ENCODE measurements around the gene EIF4G3. TPM values are rescaled to one million over a fixed set of nuclear protein-coding genes. Genes with fewer than 3 reads are reported as not detected.
A peak's percentile ranks its signal among the peaks of the same experiment; 100 is the strongest.

EIF4G3 gene
- total and polyA plus RNA-seq, 9 of the 15 experiments (the other 6 are each of a cell fraction or from before 2014, with no cell fraction given): 6.7 to 40.5 (median 32.1) TPM

DNA sequence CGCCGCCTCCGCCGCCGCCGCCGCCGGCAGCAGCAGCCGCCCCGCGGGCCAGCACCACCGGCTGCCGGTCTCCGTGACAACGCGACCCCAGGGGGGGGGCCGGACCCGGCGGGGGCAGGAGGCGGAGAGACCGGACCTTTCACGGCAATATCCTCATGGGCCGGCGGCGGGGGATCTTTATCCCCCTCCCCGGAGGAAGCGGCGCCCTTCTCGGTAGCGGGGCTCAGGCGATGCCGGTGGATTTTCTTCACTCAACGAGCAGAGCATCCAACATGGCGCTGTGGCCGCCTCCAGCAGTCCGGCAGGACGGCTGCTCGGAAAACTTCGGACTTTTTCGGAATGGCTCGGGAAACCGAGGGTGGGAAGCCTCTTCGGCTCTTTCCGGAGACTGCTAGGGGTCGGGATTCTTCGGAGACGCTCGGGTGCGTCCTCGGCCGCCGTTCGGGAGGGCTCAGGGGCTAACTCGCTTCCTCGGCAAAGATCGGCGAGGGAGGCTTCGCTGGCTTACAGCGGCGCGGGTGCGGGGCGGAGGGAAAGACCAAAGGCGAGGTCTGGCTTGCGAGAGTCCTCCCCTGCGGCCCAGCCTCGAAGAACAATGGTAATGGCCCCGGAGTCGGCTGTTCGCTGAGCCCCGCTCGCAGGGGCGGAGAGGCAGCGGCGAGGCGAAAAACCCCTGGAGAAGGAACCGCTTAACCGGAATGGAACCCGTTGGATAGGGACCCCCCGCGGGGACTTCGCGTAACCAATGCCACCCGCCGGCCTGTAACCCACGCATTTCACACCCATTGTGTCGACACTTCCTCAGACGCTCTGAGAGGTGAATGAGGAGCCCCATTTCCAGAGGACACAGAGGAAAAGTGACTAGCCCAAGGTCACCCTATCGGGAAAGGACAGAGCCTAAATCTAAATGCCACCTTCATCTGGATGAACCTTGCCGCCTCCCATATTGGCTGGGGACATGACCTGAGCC is at the start of gene EIF4G3 (continued):
- TF ChIP-seq CCAR2 (IDR thresholded peaks at IDR 0.05; ENCODE audit: low read depth, low read length) (no peak), SAFB (IDR thresholded peaks at IDR 0.05; ENCODE audit: borderline replicate concordance, low read depth, low read length) (no peak), TBP (optimal IDR thresholded peaks at IDR 0.05; ENCODE audit: low read depth, low read length) (peak; percentile 87), RFX7 (CRISPR knock-in tag; IDR thresholded peaks at IDR 0.05) (no peak), HDAC3 (IDR thresholded peaks at IDR 0.05; ENCODE audit: borderline replicate concordance, partially characterized antibody) (no peak), HNRNPH1 (optimal IDR thresholded peaks at IDR 0.05; ENCODE audit: low read depth, low read length) (no peak), TCF3 (CRISPR knock-in tag; IDR thresholded peaks at IDR 0.05) (no peak), SMC3 (conservative IDR thresholded peaks at IDR 0.05; ENCODE audit: insufficient read depth, low read depth, low read length) (no peak), PTRF (tag; IDR thresholded peaks at IDR 0.05) (no peak), E2F3 (CRISPR knock-in tag; IDR thresholded peaks at IDR 0.05) (peak; percentile 64; the same call in 1 of the 2 replicates), ZNF75A (CRISPR knock-in tag; IDR thresholded peaks at IDR 0.05) (no peak), FUS (optimal IDR thresholded peaks at IDR 0.05; ENCODE audit: low read depth, low read length) (no peak), SMARCC2 (IDR thresholded peaks at IDR 0.05; ENCODE audit: low read depth) (no peak), FOS (IDR thresholded peaks at IDR 0.05; ENCODE audit: extremely low read depth, insufficient read length) (no peak), BRD4 (IDR thresholded peaks at IDR 0.05) (no peak), JUN (IDR thresholded peaks at IDR 0.05; ENCODE audit: borderline replicate concordance, low read depth, low read length) (no peak; the same call in 1 of the 2 replicates), JUN (CRISPR knock-in tag; IDR thresholded peaks at IDR 0.05; ENCODE audit: borderline replicate concordance) (no peak), HMGN3 (IDR thresholded peaks at IDR 0.05; ENCODE audit: borderline replicate concordance, extremely low read depth, insufficient read length, low read depth, low read length) (no peak), EGR1 (conservative IDR thresholded peaks at IDR 0.05) (peak; percentile 76), ZNF778 (CRISPR knock-in tag; IDR thresholded peaks at IDR 0.05) (no peak)
- TF ChIP-seq, protein P1, sequence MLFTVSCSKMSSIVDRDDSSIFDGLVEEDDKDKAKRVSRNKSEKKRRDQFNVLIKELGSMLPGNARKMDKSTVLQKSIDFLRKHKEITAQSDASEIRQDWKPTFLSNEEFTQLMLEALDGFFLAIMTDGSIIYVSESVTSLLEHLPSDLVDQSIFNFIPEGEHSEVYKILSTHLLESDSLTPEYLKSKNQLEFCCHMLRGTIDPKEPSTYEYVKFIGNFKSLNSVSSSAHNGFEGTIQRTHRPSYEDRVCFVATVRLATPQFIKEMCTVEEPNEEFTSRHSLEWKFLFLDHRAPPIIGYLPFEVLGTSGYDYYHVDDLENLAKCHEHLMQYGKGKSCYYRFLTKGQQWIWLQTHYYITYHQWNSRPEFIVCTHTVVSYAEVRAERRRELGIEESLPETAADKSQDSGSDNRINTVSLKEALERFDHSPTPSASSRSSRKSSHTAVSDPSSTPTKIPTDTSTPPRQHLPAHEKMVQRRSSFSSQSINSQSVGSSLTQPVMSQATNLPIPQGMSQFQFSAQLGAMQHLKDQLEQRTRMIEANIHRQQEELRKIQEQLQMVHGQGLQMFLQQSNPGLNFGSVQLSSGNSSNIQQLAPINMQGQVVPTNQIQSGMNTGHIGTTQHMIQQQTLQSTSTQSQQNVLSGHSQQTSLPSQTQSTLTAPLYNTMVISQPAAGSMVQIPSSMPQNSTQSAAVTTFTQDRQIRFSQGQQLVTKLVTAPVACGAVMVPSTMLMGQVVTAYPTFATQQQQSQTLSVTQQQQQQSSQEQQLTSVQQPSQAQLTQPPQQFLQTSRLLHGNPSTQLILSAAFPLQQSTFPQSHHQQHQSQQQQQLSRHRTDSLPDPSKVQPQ (CRISPR knock-in tag; IDR thresholded peaks at IDR 0.05; ENCODE audit: borderline replicate concordance): no peak
- TF ChIP-seq, protein P2, sequence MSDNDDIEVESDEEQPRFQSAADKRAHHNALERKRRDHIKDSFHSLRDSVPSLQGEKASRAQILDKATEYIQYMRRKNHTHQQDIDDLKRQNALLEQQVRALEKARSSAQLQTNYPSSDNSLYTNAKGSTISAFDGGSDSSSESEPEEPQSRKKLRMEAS (CRISPR knock-in tag; IDR thresholded peaks at IDR 0.05): peak; percentile 86
- TF ChIP-seq, protein P3, sequence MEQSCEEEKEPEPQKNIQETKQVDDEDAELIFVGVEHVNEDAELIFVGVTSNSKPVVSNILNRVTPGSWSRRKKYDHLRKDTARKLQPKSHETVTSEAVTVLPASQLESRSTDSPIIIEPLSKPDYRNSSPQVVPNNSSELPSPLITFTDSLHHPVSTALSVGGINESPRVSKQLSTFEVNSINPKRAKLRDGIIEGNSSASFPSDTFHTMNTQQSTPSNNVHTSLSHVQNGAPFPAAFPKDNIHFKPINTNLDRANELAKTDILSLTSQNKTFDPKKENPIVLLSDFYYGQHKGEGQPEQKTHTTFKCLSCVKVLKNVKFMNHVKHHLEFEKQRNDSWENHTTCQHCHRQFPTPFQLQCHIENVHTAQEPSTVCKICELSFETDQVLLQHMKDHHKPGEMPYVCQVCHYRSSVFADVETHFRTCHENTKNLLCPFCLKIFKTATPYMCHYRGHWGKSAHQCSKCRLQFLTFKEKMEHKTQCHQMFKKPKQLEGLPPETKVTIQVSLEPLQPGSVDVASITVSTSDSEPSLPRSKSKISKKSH (CRISPR knock-in tag; IDR thresholded peaks at IDR 0.05): no peak
- TF ChIP-seq, protein P4, sequence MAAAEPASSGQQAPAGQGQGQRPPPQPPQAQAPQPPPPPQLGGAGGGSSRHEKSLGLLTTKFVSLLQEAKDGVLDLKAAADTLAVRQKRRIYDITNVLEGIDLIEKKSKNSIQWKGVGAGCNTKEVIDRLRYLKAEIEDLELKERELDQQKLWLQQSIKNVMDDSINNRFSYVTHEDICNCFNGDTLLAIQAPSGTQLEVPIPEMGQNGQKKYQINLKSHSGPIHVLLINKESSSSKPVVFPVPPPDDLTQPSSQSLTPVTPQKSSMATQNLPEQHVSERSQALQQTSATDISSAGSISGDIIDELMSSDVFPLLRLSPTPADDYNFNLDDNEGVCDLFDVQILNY (CRISPR knock-in tag; IDR thresholded peaks at IDR 0.05): 0 out of 2 replicates have a peak, but pooled peaks have one; percentile 60

All from K562 (cell line).